ENCODE results near the gene MDC1. TPM values are rescaled to one million over a fixed set of nuclear protein-coding genes. Genes with fewer than 3 reads are reported as not detected.
"Not testable (repeated sequence)": the region's sequence is repeated elsewhere in the genome, so short reads cannot be mapped to it uniquely, and the experiment has no call there.

Gene MDC1
- polyA plus RNA-seq, 1 donor (not counting 4 experiments of a cell fraction or from before 2014, with no cell fraction given): 6.9 TPM

DNA sequence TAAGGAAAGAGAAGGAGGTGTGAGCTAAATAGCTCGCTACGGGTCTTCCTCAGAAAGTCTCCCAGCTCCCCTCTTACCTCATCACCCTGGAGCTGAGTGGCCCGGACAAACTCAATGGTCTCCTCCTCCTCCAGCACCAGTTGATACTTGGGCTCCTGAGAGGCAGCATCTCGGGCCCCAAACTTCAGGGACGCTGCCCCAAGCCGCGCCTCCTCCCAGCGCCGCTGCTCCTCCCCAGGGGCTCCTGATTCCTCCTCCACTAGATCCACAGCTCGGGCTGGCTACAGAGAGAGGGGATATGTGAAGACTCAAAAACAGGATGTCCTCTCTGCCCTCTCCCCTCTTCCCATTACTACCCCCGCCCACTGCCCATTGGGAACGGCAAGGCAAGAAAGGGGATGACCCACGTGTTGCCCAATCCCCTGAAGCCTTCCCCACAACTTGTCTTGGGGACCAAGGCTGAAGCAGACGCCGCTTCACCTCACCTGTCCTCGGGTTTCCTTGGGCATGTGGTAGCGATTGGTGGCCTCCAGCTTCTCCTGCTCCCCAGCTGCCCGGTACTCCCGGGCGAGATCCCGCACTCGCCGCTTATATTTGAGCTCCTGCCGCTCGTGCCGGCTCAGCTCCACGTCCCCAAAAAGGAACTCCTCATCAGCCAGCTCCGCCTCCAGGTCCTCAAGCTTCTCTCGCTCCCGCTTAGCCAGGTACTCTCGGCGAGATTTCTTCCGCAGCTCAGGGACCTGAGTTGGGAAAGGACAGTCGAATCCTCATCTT, 51.9 kb downstream of the MDC1 start:
- Histone ChIP-seq H3K4me1 (ENCODE audit: control insufficient read depth, extremely low read depth, insufficient read depth, low read length) (no peaks in the 10 kb centered on the region), H3K9ac (ENCODE audit: control insufficient read depth, extremely low read depth, insufficient read depth, low read length) (no peak overlapping the region), H3K27me3 (ENCODE audit: control insufficient read depth, extremely low read depth, insufficient read depth, low read length) (no peaks in the 10 kb centered on the region), H2AFZ (ENCODE audit: control insufficient read depth, low read length) (no peak overlapping the region), H3K27ac (ENCODE audit: control insufficient read depth, insufficient read depth, low read length) (no peak overlapping the region), H3K4me2 (ENCODE audit: control insufficient read depth, extremely low read depth, insufficient read depth, low read depth, low read length) (no peak overlapping the region), H3K9me3 (ENCODE audit: control insufficient read depth, low read depth, low read length) (no peaks in the 10 kb centered on the region), H3K79me2 (ENCODE audit: control insufficient read depth, insufficient read depth, low read length) (no peaks in the 10 kb centered on the region), H3K9me1 (ENCODE audit: control insufficient read depth, extremely low read depth, insufficient read depth, low read length) (no peaks in the 10 kb centered on the region), H3K4me3 (ENCODE audit: control insufficient read depth in 2 of 3, extremely low read depth in 1 of 3, insufficient read depth in 2 of 3, low read depth in 1 of 3, low read length in 3 of 3) (no peak overlapping the region), H4K20me1 (ENCODE audit: control insufficient read depth, extremely low read depth, insufficient read depth, low read length) (no peaks in the 10 kb centered on the region), H3K36me3 (ENCODE audit: control insufficient read depth in 2 of 2, extremely low read depth in 1 of 2, insufficient read depth in 2 of 2, low read length in 2 of 2) (peaks cover 39 to 47% of the 10 kb centered on the region in 2 experiments)
- dilution Hi-C loops (cut with MboI; ENCODE audit: extremely low pct_ligation_motif_present, low sequenced_read_pairs): no loop called here
- no peak for DNase-seq (ENCODE audit: low read depth, low spot score)
- FAIRE-seq: no peak
- no peak for TF ChIP-seq EZH2 (IDR thresholded peaks at IDR 0.05; ENCODE audit: low read length)

- H3K27ac ChIP-seq (ENCODE audit: control insufficient read depth, insufficient read depth, low read length); H2AFZ ChIP-seq (ENCODE audit: control insufficient read depth, low read length); H3K9me3 ChIP-seq (ENCODE audit: control insufficient read depth, low read depth, low read length); dilution Hi-C loops (cut with MboI; ENCODE audit: extremely low pct_ligation_motif_present, low sequenced_read_pairs); FAIRE-seq; H3K4me2 ChIP-seq (ENCODE audit: control insufficient read depth, extremely low read depth, insufficient read depth, low read depth, low read length); H3K9ac ChIP-seq (ENCODE audit: control insufficient read depth, extremely low read depth, insufficient read depth, low read length); H3K9me1 ChIP-seq (ENCODE audit: control insufficient read depth, extremely low read depth, insufficient read depth, low read length); DNase-seq (ENCODE audit: low read depth, low spot score); H3K79me2 ChIP-seq (ENCODE audit: control insufficient read depth, insufficient read depth, low read length); H4K20me1 ChIP-seq (ENCODE audit: control insufficient read depth, extremely low read depth, insufficient read depth, low read length); H3K27me3 ChIP-seq (ENCODE audit: control insufficient read depth, extremely low read depth, insufficient read depth, low read length); H3K4me3 ChIP-seq (ENCODE audit: control insufficient read depth in 2 of 3, extremely low read depth in 1 of 3, insufficient read depth in 2 of 3, low read depth in 1 of 3, low read length in 3 of 3); H3K4me1 ChIP-seq (ENCODE audit: control insufficient read depth, extremely low read depth, insufficient read depth, low read length): not testable (repeated sequence)
- peaks cover 58 to 70% of the 10 kb centered on the region in 2 experiments for H3K36me3 ChIP-seq (ENCODE audit: control insufficient read depth in 2 of 2, extremely low read depth in 1 of 2, insufficient read depth in 2 of 2, low read length in 2 of 2)
These were observed 59.2 kb downstream of the MDC1 start for GRCh38 chr6:30657922-30658321.

GRCh38 chr6:30657454-30657853, 59.6 kb downstream of the MDC1 start:
- H4K20me1 ChIP-seq (ENCODE audit: control insufficient read depth, extremely low read depth, insufficient read depth, low read length): no peaks in the 10 kb centered on the region
- H3K9me1 ChIP-seq (ENCODE audit: control insufficient read depth, extremely low read depth, insufficient read depth, low read length): no peaks in the 10 kb centered on the region
- no peak overlapping the region for H3K9ac ChIP-seq (ENCODE audit: control insufficient read depth, extremely low read depth, insufficient read depth, low read length)
- H3K79me2 ChIP-seq (ENCODE audit: control insufficient read depth, insufficient read depth, low read length): no peaks in the 10 kb centered on the region
- no peaks in the 10 kb centered on the region for H3K9me3 ChIP-seq (ENCODE audit: control insufficient read depth, low read depth, low read length)
- H2AFZ ChIP-seq (ENCODE audit: control insufficient read depth, low read length): no peak overlapping the region
- H3K36me3 ChIP-seq (ENCODE audit: control insufficient read depth in 2 of 2, extremely low read depth in 1 of 2, insufficient read depth in 2 of 2, low read length in 2 of 2): peaks cover 57 to 66% of the 10 kb centered on the region in 2 experiments
- no peak for FAIRE-seq
- dilution Hi-C loops (cut with MboI; ENCODE audit: extremely low pct_ligation_motif_present, low sequenced_read_pairs): no loop called here
- no peak for DNase-seq (ENCODE audit: low read depth, low spot score)
- TF ChIP-seq, protein P1, sequence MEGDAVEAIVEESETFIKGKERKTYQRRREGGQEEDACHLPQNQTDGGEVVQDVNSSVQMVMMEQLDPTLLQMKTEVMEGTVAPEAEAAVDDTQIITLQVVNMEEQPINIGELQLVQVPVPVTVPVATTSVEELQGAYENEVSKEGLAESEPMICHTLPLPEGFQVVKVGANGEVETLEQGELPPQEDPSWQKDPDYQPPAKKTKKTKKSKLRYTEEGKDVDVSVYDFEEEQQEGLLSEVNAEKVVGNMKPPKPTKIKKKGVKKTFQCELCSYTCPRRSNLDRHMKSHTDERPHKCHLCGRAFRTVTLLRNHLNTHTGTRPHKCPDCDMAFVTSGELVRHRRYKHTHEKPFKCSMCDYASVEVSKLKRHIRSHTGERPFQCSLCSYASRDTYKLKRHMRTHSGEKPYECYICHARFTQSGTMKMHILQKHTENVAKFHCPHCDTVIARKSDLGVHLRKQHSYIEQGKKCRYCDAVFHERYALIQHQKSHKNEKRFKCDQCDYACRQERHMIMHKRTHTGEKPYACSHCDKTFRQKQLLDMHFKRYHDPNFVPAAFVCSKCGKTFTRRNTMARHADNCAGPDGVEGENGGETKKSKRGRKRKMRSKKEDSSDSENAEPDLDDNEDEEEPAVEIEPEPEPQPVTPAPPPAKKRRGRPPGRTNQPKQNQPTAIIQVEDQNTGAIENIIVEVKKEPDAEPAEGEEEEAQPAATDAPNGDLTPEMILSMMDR (optimal IDR thresholded peaks at IDR 0.05 in 1 of 3, IDR thresholded peaks at IDR 0.05 in 1 of 3, conservative IDR thresholded peaks at IDR 0.05 in 1 of 3; ENCODE audit: extremely low read depth in 1 of 3, insufficient read depth in 2 of 3, low read length in 3 of 3): no peak
- TF ChIP-seq EZH2 (IDR thresholded peaks at IDR 0.05; ENCODE audit: low read length): no peak
- H3K4me3 ChIP-seq (ENCODE audit: control insufficient read depth in 2 of 3, extremely low read depth in 1 of 3, insufficient read depth in 2 of 3, low read depth in 1 of 3, low read length in 3 of 3): no peak overlapping the region
- no peaks in the 10 kb centered on the region for H3K4me1 ChIP-seq (ENCODE audit: control insufficient read depth, extremely low read depth, insufficient read depth, low read length)
- H3K27me3 ChIP-seq (ENCODE audit: control insufficient read depth, extremely low read depth, insufficient read depth, low read length): no peaks in the 10 kb centered on the region
- H3K4me2 ChIP-seq (ENCODE audit: control insufficient read depth, extremely low read depth, insufficient read depth, low read depth, low read length): no peak overlapping the region
- H3K27ac ChIP-seq (ENCODE audit: control insufficient read depth, insufficient read depth, low read length): no peak overlapping the region

All from keratinocyte (primary cell).